ENCODE data around the gene CHTOP.
"Not testable (repeated sequence)": the region's sequence is repeated elsewhere in the genome, so short reads cannot be mapped to it uniquely, and the experiment has no call there.

GRCh38 chr1:153668672-153669071 is 34.8 kb downstream of the CHTOP start:
- TF ChIP-seq ETV5 (CRISPR knock-in tag; IDR thresholded peaks at IDR 0.05; ENCODE audit: borderline replicate concordance); NCOA2 (CRISPR knock-in tag; IDR thresholded peaks at IDR 0.05); POLR2A (IDR thresholded peaks at IDR 0.05; ENCODE audit: insufficient read depth in 1 of 2, low read depth in 2 of 2, low read length in 2 of 2); EZH2 (conservative IDR thresholded peaks at IDR 0.05; ENCODE audit: low read depth, low read length); ZBTB21 (CRISPR knock-in tag; IDR thresholded peaks at IDR 0.05); ZNF12 (CRISPR knock-in tag; IDR thresholded peaks at IDR 0.05); USF2 (IDR thresholded peaks at IDR 0.05; ENCODE audit: low read depth, low read length); USF2 (CRISPR knock-in tag; IDR thresholded peaks at IDR 0.05; ENCODE audit: borderline replicate concordance); MAFF (IDR thresholded peaks at IDR 0.05; ENCODE audit: low read depth, low read length); MAX (IDR thresholded peaks at IDR 0.05): not testable (repeated sequence)

All from HepG2 (cell line).